Measurements from ENCODE around the gene CACNA1G. TPM values are rescaled to one million over a fixed set of nuclear protein-coding genes. Genes with fewer than 3 reads are reported as not detected.

The CACNA1G gene
- total and polyA plus RNA-seq, 2 donors (not counting 1 experiment from before 2014, with no cell fraction given), result 0.08 to 0.99 TPM

GRCh38 chr17:50536683-50537646, 23.6 kb upstream of the CACNA1G start:
- no peaks in the 10 kb centered on the region for H3K9me3 ChIP-seq (ENCODE audit: control insufficient read depth, insufficient read depth, low read depth, low read length)
- peaks cover 2% of the 10 kb centered on the region for H3K4me1 ChIP-seq (ENCODE audit: control insufficient read depth, extremely low read depth, insufficient read depth, low read length)
- no peak overlapping the region for H2AFZ ChIP-seq (ENCODE audit: low read length)
- no peak for TF ChIP-seq CTCF (conservative IDR thresholded peaks at IDR 0.05 in 1 of 2, IDR thresholded peaks at IDR 0.05 in 1 of 2; ENCODE audit: low read depth in 1 of 2, low read length in 2 of 2)
- TF ChIP-seq EZH2 (IDR thresholded peaks at IDR 0.05; ENCODE audit: low read length, missing control alignments), result no peak
- H3K4me3 ChIP-seq (replicated peaks in 1 of 4; ENCODE audit: control extremely low read depth in 1 of 4, insufficient read depth in 1 of 4, low read depth in 3 of 4, low read length in 4 of 4), result no peak overlapping the region
- no peak overlapping the region for H3K9ac ChIP-seq (ENCODE audit: insufficient read depth, low read length)
- H3K36me3 ChIP-seq (ENCODE audit: control insufficient read depth, insufficient read depth, low read length), result no peaks in the 10 kb centered on the region
- no peak overlapping the region for H3K27ac ChIP-seq (ENCODE audit: insufficient read depth, low read length)
- DNase-seq (ENCODE audit: low read depth in 2 of 2), result no peak
- peaks cover 16% of the 10 kb centered on the region for H3K27me3 ChIP-seq (ENCODE audit: control insufficient read depth, insufficient read depth, low read length)
- H4K20me1 ChIP-seq (ENCODE audit: control insufficient read depth, extremely low read depth, insufficient read depth, low read length), result no peaks in the 10 kb centered on the region
- H3K4me2 ChIP-seq (ENCODE audit: extremely low read depth, insufficient read depth, low read length), result no peak overlapping the region
- H3K79me2 ChIP-seq (ENCODE audit: control insufficient read depth, insufficient read depth, low read length), result no peaks in the 10 kb centered on the region

GRCh38 chr17:50537721-50538548, 22.6 kb upstream of the CACNA1G start:
- Histone ChIP-seq H3K9ac (ENCODE audit: insufficient read depth, low read length) (no peak overlapping the region), H2AFZ (ENCODE audit: low read length) (no peak overlapping the region), H4K20me1 (ENCODE audit: control insufficient read depth, extremely low read depth, insufficient read depth, low read length) (no peaks in the 10 kb centered on the region), H3K4me2 (ENCODE audit: extremely low read depth, insufficient read depth, low read length) (no peak overlapping the region), H3K36me3 (ENCODE audit: control insufficient read depth, insufficient read depth, low read length) (no peaks in the 10 kb centered on the region), H3K27ac (ENCODE audit: insufficient read depth, low read length) (no peak overlapping the region), H3K79me2 (ENCODE audit: control insufficient read depth, insufficient read depth, low read length) (no peaks in the 10 kb centered on the region), H3K4me3 (replicated peaks in 1 of 4; ENCODE audit: control extremely low read depth in 1 of 4, insufficient read depth in 1 of 4, low read depth in 3 of 4, low read length in 4 of 4) (no peak overlapping the region), H3K9me3 (ENCODE audit: control insufficient read depth, insufficient read depth, low read depth, low read length) (no peaks in the 10 kb centered on the region), H3K4me1 (ENCODE audit: control insufficient read depth, extremely low read depth, insufficient read depth, low read length) (peaks cover 5% of the 10 kb centered on the region), H3K27me3 (ENCODE audit: control insufficient read depth, insufficient read depth, low read length) (peaks cover 7% of the 10 kb centered on the region)
- no peak for DNase-seq (ENCODE audit: low read depth in 2 of 2)
- no peak for TF ChIP-seq CTCF (conservative IDR thresholded peaks at IDR 0.05 in 1 of 2, IDR thresholded peaks at IDR 0.05 in 1 of 2; ENCODE audit: low read depth in 1 of 2, low read length in 2 of 2)
- no peak for TF ChIP-seq EZH2 (IDR thresholded peaks at IDR 0.05; ENCODE audit: low read length, missing control alignments)

All from fibroblast of lung (primary cell).